Measurements from ENCODE around the gene NOL12. TPM values are rescaled to one million over a fixed set of nuclear protein-coding genes. Genes with fewer than 3 reads are reported as not detected.

The NOL12 gene
- total RNA-seq, 1 experiment from 2014 or later, result 30.4 TPM

- Histone ChIP-seq H4K20me1 (ENCODE audit: control insufficient read depth, insufficient read depth, insufficient read length) (no peaks in the 10 kb centered on the region), H3T11ph (ENCODE audit: low read length) (no peak overlapping the region), H2AK5ac (ENCODE audit: insufficient read length, low read length) (no peak overlapping the region), H2BK120ac (ENCODE audit: low read depth, low read length, poor library complexity, severe bottlenecking) (no peak overlapping the region), H3K79me2 (ENCODE audit: insufficient read depth, low read length) (peaks cover 27% of the 10 kb centered on the region; the same call in 1 of the 2 replicates), H2BK20ac (ENCODE audit: low read depth, low read length, poor library complexity, severe bottlenecking) (no peak overlapping the region), H3K27ac (ENCODE audit: insufficient read length, low read depth, low read length) (no peak overlapping the region), H3K9me3 (ENCODE audit: control insufficient read depth, low read depth, low read length) (no peaks in the 10 kb centered on the region), H2BK15ac (ENCODE audit: low read depth, low read length) (no peak overlapping the region), H3K18ac (ENCODE audit: insufficient read length, low read depth, low read length) (no peak overlapping the region), H3K9ac (ENCODE audit: extremely low read depth, insufficient read length, low read length) (no peak overlapping the region), H2BK5ac (ENCODE audit: insufficient read length, low read length) (no peak overlapping the region), H2AFZ (ENCODE audit: low read length) (no peak overlapping the region), H3K4me1 (ENCODE audit: insufficient read depth, low read length) (peaks cover 2% of the 10 kb centered on the region; the same call in 1 of the 2 replicates), H3K79me1 (ENCODE audit: insufficient read depth, low read depth, low read length, poor library complexity, severe bottlenecking) (peaks cover 15% of the 10 kb centered on the region), H3K27me3 (ENCODE audit: insufficient read depth, low read length) (no peaks in the 10 kb centered on the region), H3K4me2 (ENCODE audit: insufficient read depth, insufficient read length, low read length) (no peak overlapping the region), H3K4ac (ENCODE audit: low read depth, low read length) (no peak overlapping the region), H3K56ac (ENCODE audit: insufficient read length, low read depth, low read length) (no peak overlapping the region), H4K8ac (replicated peaks; ENCODE audit: insufficient read length, low read depth, low read length) (no peak overlapping the region), H3K23me2 (ENCODE audit: insufficient read length, low read depth, low read length, poor library complexity, severe bottlenecking) (peaks cover 7% of the 10 kb centered on the region), H4K5ac (ENCODE audit: insufficient read length, low read depth, low read length) (no peak overlapping the region), H3K14ac (ENCODE audit: insufficient read depth, low read length) (no peak overlapping the region), H4K91ac (ENCODE audit: insufficient read length, low read depth, low read length) (no peak overlapping the region), H2BK12ac (ENCODE audit: insufficient read length, low read depth, low read length) (no peak overlapping the region), H3K23ac (ENCODE audit: insufficient read length, low read depth, low read length) (no peak overlapping the region)
- peak overlapping the region; percentile 39 to 88; a peak in 3 of 5 replicates for H3K4me3 Mint-ChIP-seq
- H3K9me3 Mint-ChIP-seq, result no peaks in the 10 kb centered on the region
- no CpG with 5 or more reads among the region's 12 CpGs for WGBS (ENCODE audit: extremely low coverage, insufficient read length, low lambda C conversion rate)
- H3K36me3 Mint-ChIP-seq (ENCODE audit: insufficient read depth in 1 of 3, low read depth in 3 of 3), result peaks cover 7 to 27% (median 25%) of the 10 kb centered on the region in 3 experiments; a peak in 6 of 7 replicates
- no peaks in the 10 kb centered on the region for H3K27me3 Mint-ChIP-seq (ENCODE audit: low read depth)
- peak; percentile 22; the same call in 1 of the 3 replicates for TF ChIP-seq CTCF (conservative IDR thresholded peaks at IDR 0.05)
- H3K27ac Mint-ChIP-seq, result peak overlapping the region in 1 of 3 experiments; percentile 75; a peak in 3 of 7 replicates
- peaks cover 22 to 23% of the 10 kb centered on the region in 2 experiments for H3K4me1 Mint-ChIP-seq
- DNase-seq, result no peak
These were observed 24.8 kb upstream of the NOL12 start for GRCh38 chr22:37661160-37661924.

Measured in H9 (cell line).